ENCODE data around the gene MPZ. TPM values are rescaled to one million over a fixed set of nuclear protein-coding genes. Genes with fewer than 3 reads are reported as not detected.
A peak's percentile ranks its signal among the peaks of the same experiment; 100 is the strongest.

The MPZ gene
- total RNA-seq: 1 to 10 TPM in 2 of 4 donors, under 1 TPM in 2; 0.75 to 1.4 (median 1.1) TPM

GRCh38 chr1:161309868-161310267, at the start of gene MPZ:
Gene MPZ (minus strand): TSS chr1:161309968. CDS start chr1:161309905, 63 bp downstream.
- whole genome bisulfite sequencing, 2 donors: 38 to 60% methylated on average over 1 to 2 of the region's 2 CpGs
- H3K36me3 ChIP-seq: no peaks in the 10 kb centered on the region
- peaks cover 11 to 28% (median 12%) of the 10 kb centered on the region in 3 donors for H3K4me1 ChIP-seq
- DNase-seq: no peak
- H3K4me3 ChIP-seq: no peak within 1 kb of the TSS
- no peak for TF ChIP-seq POLR2A (IDR thresholded peaks at IDR 0.05)
- no peak for TF ChIP-seq CTCF (IDR thresholded peaks at IDR 0.05)
- no peak within 1 kb of the TSS for H3K27ac ChIP-seq
- H3K27me3 ChIP-seq: peaks cover 0 to 5% (median 0%) of the 10 kb centered on the region in 4 donors
- no peaks in the 10 kb centered on the region for H3K9me3 ChIP-seq
- intact Hi-C loops (cut with DNase I): no loop called here

DNA sequence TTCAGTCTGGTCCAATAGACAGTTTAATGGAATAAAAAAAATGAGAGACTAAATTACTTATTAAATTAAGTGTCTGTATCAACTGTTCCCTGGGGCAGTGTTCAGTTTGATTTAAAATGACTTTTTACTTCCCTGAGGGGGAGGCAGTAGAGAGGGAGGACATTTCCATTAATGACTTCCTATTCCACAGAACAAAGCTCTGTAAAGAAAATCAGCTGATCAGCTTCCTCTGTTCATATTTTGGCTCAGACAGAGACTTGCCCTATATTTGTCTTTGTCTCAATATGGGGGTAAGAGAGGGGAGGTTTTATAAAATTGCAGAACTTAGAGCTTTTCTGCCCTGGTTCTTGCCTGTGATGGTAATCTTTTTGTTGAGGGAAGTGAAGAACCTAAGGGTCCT, 49.5 kb upstream of the MPZ start:
- H3K9me3 ChIP-seq: no peaks in the 10 kb centered on the region
- no peak for DNase-seq
- no peak overlapping the region for H3K4me3 ChIP-seq
- no peak for TF ChIP-seq POLR2A (IDR thresholded peaks at IDR 0.05)
- no peak for TF ChIP-seq CTCF (IDR thresholded peaks at IDR 0.05)
- intact Hi-C loops (cut with DNase I): no loop called here
- H3K4me1 ChIP-seq: no peaks in the 10 kb centered on the region
- no peaks in the 10 kb centered on the region for H3K27me3 ChIP-seq
- H3K27ac ChIP-seq: peak overlapping the region in 1 of 4 donors; percentile 48
- peaks cover 4 to 81% (median 11%) of the 10 kb centered on the region in 3 donors for H3K36me3 ChIP-seq

GRCh38 chr1:161357073-161357472, 47.3 kb upstream of the MPZ start:
- Histone ChIP-seq H3K9me3 (no peaks in the 10 kb centered on the region), H3K36me3 (peaks cover 0 to 59% (median 4%) of the 10 kb centered on the region in 3 donors)

DNA sequence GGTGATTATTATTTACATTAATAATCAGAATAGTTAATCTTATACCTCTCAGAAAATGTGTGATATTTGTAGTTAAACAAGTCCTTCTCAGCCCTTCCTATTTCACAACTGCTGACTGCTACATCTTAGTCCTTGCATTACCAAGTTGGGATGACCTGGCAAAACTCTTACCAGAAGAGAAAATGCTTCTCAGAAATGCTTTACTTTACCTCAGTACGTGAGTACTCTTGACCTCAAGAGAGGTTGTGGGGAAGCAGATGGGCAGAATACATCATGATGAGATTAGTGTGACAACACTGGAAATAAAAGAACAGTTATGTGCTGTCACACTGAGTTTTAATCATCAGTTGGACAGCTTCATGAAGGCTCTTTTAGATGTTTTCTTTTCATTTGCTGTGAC, 41.7 kb upstream of the MPZ start:
- H3K4me1 ChIP-seq: no peaks in the 10 kb centered on the region
- H3K27ac ChIP-seq: no peak overlapping the region
- 69 to 72% methylated on average over 1 of the region's 1 CpG for WGBS, 2 donors
- no peaks in the 10 kb centered on the region for H3K9me3 ChIP-seq
- intact Hi-C loops (cut with DNase I): no loop called here
- no peaks in the 10 kb centered on the region for H3K27me3 ChIP-seq
- peaks cover 0 to 43% (median under 1%) of the 10 kb centered on the region in 3 donors for H3K36me3 ChIP-seq
- TF ChIP-seq CTCF (IDR thresholded peaks at IDR 0.05) (no peak), POLR2A (IDR thresholded peaks at IDR 0.05) (no peak)
- DNase-seq: no peak
- H3K4me3 ChIP-seq: no peak overlapping the region

More at GRCh38 chr1:161357073-161357472, 47.3 kb upstream of the MPZ start:
- Histone ChIP-seq H3K27ac (no peak overlapping the region), H3K27me3 (no peaks in the 10 kb centered on the region), H3K4me3 (no peak overlapping the region), H3K4me1 (no peaks in the 10 kb centered on the region)
- WGBS, 2 donors: 86 to 88% methylated on average over 7 to 8 of the region's 8 CpGs
- no peak for DNase-seq
- intact Hi-C loops (cut with DNase I): no loop called here
- TF ChIP-seq POLR2A (IDR thresholded peaks at IDR 0.05): no peak
- TF ChIP-seq CTCF (IDR thresholded peaks at IDR 0.05): no peak

DNA sequence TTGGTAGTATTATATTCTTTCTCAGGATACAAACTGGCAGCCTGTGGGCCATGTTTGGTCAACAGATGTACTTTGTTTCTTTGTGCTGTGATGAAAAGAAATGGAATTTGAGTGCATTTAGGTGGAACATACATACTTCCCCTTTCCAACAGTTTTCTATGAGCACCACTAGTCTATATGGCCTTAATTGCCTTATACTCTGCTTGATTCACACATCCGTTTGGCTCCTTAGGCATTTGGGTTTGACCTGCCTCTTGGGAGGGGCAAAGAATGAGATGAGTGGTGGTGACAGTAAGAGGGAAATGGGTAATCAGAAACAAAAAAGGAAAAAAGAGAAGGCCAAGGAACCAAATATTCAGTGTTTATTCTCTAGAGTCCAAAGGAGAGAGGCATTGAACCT, 40.9 kb upstream of the MPZ start:
- no peak for TF ChIP-seq CTCF (IDR thresholded peaks at IDR 0.05)
- TF ChIP-seq POLR2A (IDR thresholded peaks at IDR 0.05): no peak
- no peak for DNase-seq
- H3K4me3 ChIP-seq: no peak overlapping the region
- intact Hi-C loops (cut with DNase I): no loop called here
- H3K4me1 ChIP-seq: no peaks in the 10 kb centered on the region
- no peaks in the 10 kb centered on the region for H3K27me3 ChIP-seq
- H3K27ac ChIP-seq: no peak overlapping the region
- peaks cover 0 to 46% (median 0%) of the 10 kb centered on the region in 3 donors for H3K36me3 ChIP-seq
- 70 to 88% methylated on average over 1 of the region's 1 CpG for WGBS, 2 donors
- no peaks in the 10 kb centered on the region for H3K9me3 ChIP-seq

Measured in esophagus squamous epithelium (tissue), 5 donors.